HEK293T (cell line): ENCODE results near the gene CYTH3.

Source experiments
- CTCF ChIA-PET: fragments of 350-600 bp; formaldehyde crosslinking; extraction: SDS; loops from one replicate; lab custom pipeline; 2021; ENCODE audit warnings: antibody characterized with exemption, inconsistent platforms; lab: Yijun Ruan, JAX
- POLR2A ChIA-PET: fragments of 350-600 bp; formaldehyde crosslinking; extraction: SDS; loops from one replicate; lab custom pipeline; 2020; ENCODE audit warnings: antibody characterized with exemption, inconsistent platforms; lab: Yijun Ruan, JAX
- DNase-seq: peaks from one replicate; pipeline ENCODE4 v3.0.0; 2012; ENCODE audit warnings: mixed read lengths; ENCODE audit errors: extremely low spot score
- ARNT ChIP-seq: fragments of 450-650 bp; IDR thresholded peaks from 2 replicates; pipeline ENCODE4 v1.6.1; 2017; ENCODE audit warnings: mild to moderate bottlenecking
- BHLHE40 ChIP-seq: fragments of 450-650 bp; IDR thresholded peaks from 2 replicates; pipeline ENCODE4 v1.6.1; 2016; ENCODE audit warnings: mild to moderate bottlenecking, moderate library complexity, borderline replicate concordance
- CTBP1 ChIP-seq: fragments of 450-650 bp; IDR thresholded peaks from 2 replicates; pipeline ENCODE4 v1.6.1; 2016; ENCODE audit warnings: borderline replicate concordance
- ELF4 ChIP-seq: fragments of 450-650 bp; IDR thresholded peaks from 2 replicates; pipeline ENCODE4 v1.6.1; 2017; ENCODE audit warnings: antibody characterized with exemption
- FOXA1 ChIP-seq: fragments of 450-650 bp; IDR thresholded peaks from 2 replicates; pipeline ENCODE4 v1.6.1; 2016; ENCODE audit warnings: mild to moderate bottlenecking
- FOXK2 ChIP-seq: fragments of 450-650 bp; IDR thresholded peaks from 2 replicates; pipeline ENCODE4 v1.6.1; 2016; ENCODE audit warnings: mild to moderate bottlenecking
- FOXM1 ChIP-seq: fragments of 450-650 bp; IDR thresholded peaks from 2 replicates; pipeline ENCODE4 v1.6.1; 2017; ENCODE audit warnings: mild to moderate bottlenecking, borderline replicate concordance
- HDGF ChIP-seq: fragments of 450-650 bp; IDR thresholded peaks from 2 replicates; pipeline ENCODE4 v1.6.1; 2017; ENCODE audit warnings: antibody characterized with exemption, borderline replicate concordance
- L3MBTL2 ChIP-seq: fragments of 450-650 bp; conservative IDR thresholded peaks from 2 replicates; pipeline ENCODE4 v1.6.1; 2016; ENCODE audit warnings: mild to moderate bottlenecking
- LEF1 ChIP-seq: fragments of 450-650 bp; IDR thresholded peaks from 2 replicates; pipeline ENCODE4 v1.6.1; 2017; ENCODE audit warnings: mild to moderate bottlenecking, borderline replicate concordance
- NFRKB ChIP-seq: fragments of 450-650 bp; IDR thresholded peaks from 2 replicates; pipeline ENCODE4 v1.6.1; 2016; ENCODE audit warnings: mild to moderate bottlenecking, moderate library complexity
- SP1 ChIP-seq: fragments of 450-650 bp; IDR thresholded peaks from 2 replicates; pipeline ENCODE4 v1.6.1; 2017
- SUZ12 ChIP-seq: fragments of 450-650 bp; IDR thresholded peaks from 2 replicates; pipeline ENCODE4 v1.6.1; 2016; ENCODE audit warnings: mild to moderate bottlenecking
- TARDBP ChIP-seq: fragments of 450-650 bp; IDR thresholded peaks from 2 replicates; pipeline ENCODE4 v1.6.1; 2016
- ZNF384 ChIP-seq: fragments of 450-650 bp; IDR thresholded peaks from 2 replicates; pipeline ENCODE4 v1.6.1; 2016
- TF ChIP-seq, protein P1 (sequence below): fragments of 450-650 bp; IDR thresholded peaks from 2 replicates; pipeline ENCODE4 v1.6.1; 2016

Gene CYTH3

DNA sequence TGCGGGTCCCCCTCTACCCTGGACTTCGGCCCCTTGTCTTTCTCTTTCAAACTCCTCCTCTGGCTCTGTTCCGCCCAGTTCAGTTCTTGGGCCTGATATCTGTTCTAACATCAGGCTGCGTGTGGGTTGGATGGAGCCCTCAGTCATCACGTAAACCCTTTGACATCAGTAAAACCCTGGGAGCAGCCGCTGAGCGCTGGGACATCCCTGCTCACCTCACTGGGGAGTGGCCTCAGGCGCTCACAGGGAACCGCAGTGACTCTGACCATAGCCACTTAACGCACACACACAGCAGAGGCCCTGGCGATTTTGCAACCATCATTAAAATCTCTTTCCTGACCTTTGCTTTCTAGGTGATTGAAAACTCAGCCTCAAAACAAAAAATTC is 113.3 kb downstream of the CYTH3 start:
- CTCF ChIA-PET = interaction anchor here (0.5 to 2.0 kb wide), 2 partner anchors 10 to 110 kb away, joined by 5 to 9 read pairs; no protein-coding TSS in a partner anchor
- TF ChIP-seq HDGF = no peak
- no peak for TF ChIP-seq CTBP1
- TF ChIP-seq FOXM1 = no peak
- no peak for TF ChIP-seq ELF4
- TF ChIP-seq ZNF384 = no peak
- TF ChIP-seq NFRKB = no peak
- TF ChIP-seq FOXA1 = no peak
- TF ChIP-seq, protein P1, sequence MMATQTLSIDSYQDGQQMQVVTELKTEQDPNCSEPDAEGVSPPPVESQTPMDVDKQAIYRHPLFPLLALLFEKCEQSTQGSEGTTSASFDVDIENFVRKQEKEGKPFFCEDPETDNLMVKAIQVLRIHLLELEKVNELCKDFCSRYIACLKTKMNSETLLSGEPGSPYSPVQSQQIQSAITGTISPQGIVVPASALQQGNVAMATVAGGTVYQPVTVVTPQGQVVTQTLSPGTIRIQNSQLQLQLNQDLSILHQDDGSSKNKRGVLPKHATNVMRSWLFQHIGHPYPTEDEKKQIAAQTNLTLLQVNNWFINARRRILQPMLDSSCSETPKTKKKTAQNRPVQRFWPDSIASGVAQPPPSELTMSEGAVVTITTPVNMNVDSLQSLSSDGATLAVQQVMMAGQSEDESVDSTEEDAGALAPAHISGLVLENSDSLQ = no peak
- TF ChIP-seq LEF1 = no peak
- POLR2A ChIA-PET = no interaction called here
- no peak for DNase-seq

- no peak for TF ChIP-seq HDGF
- TF ChIP-seq CTBP1 = no peak
- no peak for TF ChIP-seq SUZ12
- no peak for TF ChIP-seq BHLHE40
- no peak for TF ChIP-seq SP1
- TF ChIP-seq, protein P1 = no peak
- TF ChIP-seq FOXA1 = no peak
- TF ChIP-seq FOXK2 = no peak
- no peak for TF ChIP-seq LEF1
- no peak for TF ChIP-seq ZNF384
- no peak for DNase-seq
- ChIA-PET CTCF (interaction anchor here (0.5 to 2.0 kb wide), 2 partner anchors 9 to 110 kb away, joined by 5 to 9 read pairs; no protein-coding TSS in a partner anchor), POLR2A (no interaction called here)
Measured at GRCh38 chr7:6158424-6159096, 113.9 kb downstream of the CYTH3 start.

GRCh38 chr7:6157685-6158423 is 114.6 kb downstream of the CYTH3 start:
- ChIA-PET CTCF (no interaction called here), POLR2A (no interaction called here)
- no peak for DNase-seq
- TF ChIP-seq CTBP1 (no peak), NFRKB (no peak), ELF4 (no peak), FOXM1 (no peak), L3MBTL2 (no peak), HDGF (no peak), LEF1 (no peak), TARDBP (no peak), BHLHE40 (no peak), SUZ12 (no peak), SP1 (no peak), ARNT (no peak), ZNF384 (no peak), FOXA1 (no peak), FOXK2 (no peak)
- TF ChIP-seq, protein P1 = no peak

DNA sequence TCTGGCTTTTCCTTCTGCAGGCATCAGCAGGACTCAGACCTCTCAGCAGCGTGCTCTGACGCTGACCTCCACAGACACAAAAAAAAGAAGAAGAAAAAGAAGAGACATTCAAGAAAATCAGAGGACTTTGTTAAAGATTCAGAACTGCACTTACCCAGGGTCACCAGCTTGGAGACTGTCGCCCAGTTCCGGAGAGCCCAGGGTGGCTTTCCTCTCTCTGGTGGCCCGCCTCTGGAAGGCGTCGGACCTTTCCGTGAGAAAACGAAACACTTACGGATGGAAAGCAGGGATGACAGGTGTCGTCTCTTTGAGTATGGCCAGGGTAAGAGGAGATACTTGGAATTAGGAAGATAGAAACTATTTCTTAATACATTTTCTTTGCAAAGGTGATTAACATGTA is 115.7 kb downstream of the CYTH3 start:
- ChIA-PET POLR2A (no interaction called here), CTCF (no interaction called here)
- no peak for TF ChIP-seq NFRKB
- no peak for TF ChIP-seq FOXK2
- TF ChIP-seq CTBP1 = no peak
- no peak for TF ChIP-seq ELF4
- TF ChIP-seq BHLHE40 = no peak
- TF ChIP-seq FOXM1 = no peak
- TF ChIP-seq L3MBTL2 = no peak
- TF ChIP-seq LEF1 = no peak
- TF ChIP-seq ARNT = no peak
- TF ChIP-seq SUZ12 = no peak
- no peak for TF ChIP-seq ZNF384
- TF ChIP-seq FOXA1 = no peak
- no peak for TF ChIP-seq HDGF
- TF ChIP-seq TARDBP = no peak
- TF ChIP-seq, protein P1 = no peak
- no peak for TF ChIP-seq SP1

DNA sequence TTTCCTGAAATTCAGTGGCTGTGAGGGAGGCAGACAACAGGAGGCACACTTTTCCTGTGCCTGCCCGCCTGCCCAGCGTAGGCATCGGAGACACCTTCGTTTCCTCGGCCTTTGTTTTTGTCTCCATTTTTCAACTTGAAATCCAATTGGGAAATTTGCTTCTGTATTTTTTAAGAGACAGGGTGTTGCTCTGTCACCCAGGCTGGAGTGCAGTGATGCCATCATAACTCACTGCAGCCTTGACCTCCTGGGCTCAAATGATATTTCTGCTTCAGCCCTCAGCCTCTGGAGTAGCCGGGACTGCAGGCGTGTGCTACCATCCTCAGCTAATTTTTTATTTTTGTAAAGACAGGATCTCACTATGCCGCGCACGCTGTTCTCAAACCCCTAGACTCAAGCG is 116.8 kb downstream of the CYTH3 start:
- ChIA-PET CTCF (no interaction called here), POLR2A (no interaction called here)
- TF ChIP-seq, protein P1 = no peak
- TF ChIP-seq SP1 = no peak
- no peak for TF ChIP-seq FOXK2
- TF ChIP-seq L3MBTL2 = no peak
- no peak for TF ChIP-seq SUZ12
- TF ChIP-seq CTBP1 = no peak
- no peak for TF ChIP-seq FOXM1
- TF ChIP-seq FOXA1 = no peak
- TF ChIP-seq HDGF = no peak
- TF ChIP-seq NFRKB = no peak
- TF ChIP-seq ZNF384 = no peak
- TF ChIP-seq LEF1 = no peak
- no peak for TF ChIP-seq TARDBP
- DNase-seq = no peak

More for the DNA sequence above, 115.7 kb downstream of the CYTH3 start:
- no peak for DNase-seq
